K562 (cell line): ENCODE results near the gene NET1.
"Not testable (repeated sequence)": the region's sequence is repeated elsewhere in the genome, so short reads cannot be mapped to it uniquely, and the experiment has no call there.

Experiments used
- ARNT ChIP-seq, 2 experiments: fragments of 450-650 bp; IDR thresholded peaks; 2 replicates each; pipeline ENCODE4 v1.6.1; 2016; ENCODE audit warnings: mild to moderate bottlenecking in 1 of 2
- DNMT1 ChIP-seq: fragments of 450-650 bp; IDR thresholded peaks from 2 replicates; pipeline ENCODE4 v1.6.1; 2016; ENCODE audit warnings: antibody characterized with exemption, mild to moderate bottlenecking
- GABPA ChIP-seq: fragments of 200-800 bp; sonication (Bioruptor generic); conservative IDR thresholded peaks from 2 replicates; pipeline ENCODE4 v1.6.1; 2016; ENCODE audit warnings: low read depth, missing genetic modification characterization, missing compliant biosample characterization
- LEF1 ChIP-seq: fragments of 450-650 bp; IDR thresholded peaks from 2 replicates; pipeline ENCODE4 v1.6.1; 2016; ENCODE audit warnings: mild to moderate bottlenecking
- MXI1 ChIP-seq: IDR thresholded peaks from 2 replicates; pipeline ENCODE4 v1.6.1; 2011; ENCODE audit warnings: low read depth, mild to moderate bottlenecking, improper control_type of control experiment, low read length
- RBM39 ChIP-seq: fragments of 200-400 bp; formaldehyde crosslinking; optimal IDR thresholded peaks from 2 replicates; pipeline ENCODE3; 2018; ENCODE audit warnings: low read depth, low read length
- SP1 ChIP-seq: sonication (generic); formaldehyde crosslinking; IDR thresholded peaks from 2 replicates; pipeline ENCODE4 v1.8.1; 2022; ENCODE audit warnings: mild to moderate bottlenecking, missing genetic modification reagents
- TAF1 ChIP-seq: IDR thresholded peaks from 2 replicates; pipeline ENCODE4 v1.6.1; 2011; ENCODE audit warnings: mild to moderate bottlenecking, low read length, moderate library complexity; ENCODE audit not compliant: insufficient read depth, control insufficient read depth, severe bottlenecking; ENCODE audit errors: extremely low read depth
- TEAD4 ChIP-seq, 2 experiments: sonication (generic) in 1 of 2; formaldehyde crosslinking in 1 of 2; IDR thresholded peaks; 2 replicates each; pipeline versions ENCODE4 v1.6.1 to v1.8.0; 2012 to 2022; ENCODE audit warnings: borderline replicate concordance in 1 of 2, inconsistent platforms in 1 of 2, low read length in 1 of 2, mild to moderate bottlenecking in 1 of 2, missing genetic modification reagents in 1 of 2
- ZHX1 ChIP-seq: fragments of 150-350 bp; conservative IDR thresholded peaks from 2 replicates; pipeline ENCODE4 v1.6.1; 2014; ENCODE audit warnings: low read length
- TF ChIP-seq, protein P1 (sequence below): fragments of 250-450 bp; sonication (Bioruptor Pico); IDR thresholded peaks from 2 replicates; pipeline ENCODE4 v1.5.0; 2021; ENCODE audit warnings: mild to moderate bottlenecking, moderate library complexity

- TF ChIP-seq LEF1; MXI1; TAF1; SP1 (CRISPR knock-in tag); RBM39; DNMT1; TEAD4 (IDR thresholded peaks at IDR 0.05; ENCODE audit: low read length); TEAD4 (CRISPR knock-in tag; IDR thresholded peaks at IDR 0.05; ENCODE audit: borderline replicate concordance); ZHX1; GABPA (tag): not testable (repeated sequence)
- TF ChIP-seq, protein P1, sequence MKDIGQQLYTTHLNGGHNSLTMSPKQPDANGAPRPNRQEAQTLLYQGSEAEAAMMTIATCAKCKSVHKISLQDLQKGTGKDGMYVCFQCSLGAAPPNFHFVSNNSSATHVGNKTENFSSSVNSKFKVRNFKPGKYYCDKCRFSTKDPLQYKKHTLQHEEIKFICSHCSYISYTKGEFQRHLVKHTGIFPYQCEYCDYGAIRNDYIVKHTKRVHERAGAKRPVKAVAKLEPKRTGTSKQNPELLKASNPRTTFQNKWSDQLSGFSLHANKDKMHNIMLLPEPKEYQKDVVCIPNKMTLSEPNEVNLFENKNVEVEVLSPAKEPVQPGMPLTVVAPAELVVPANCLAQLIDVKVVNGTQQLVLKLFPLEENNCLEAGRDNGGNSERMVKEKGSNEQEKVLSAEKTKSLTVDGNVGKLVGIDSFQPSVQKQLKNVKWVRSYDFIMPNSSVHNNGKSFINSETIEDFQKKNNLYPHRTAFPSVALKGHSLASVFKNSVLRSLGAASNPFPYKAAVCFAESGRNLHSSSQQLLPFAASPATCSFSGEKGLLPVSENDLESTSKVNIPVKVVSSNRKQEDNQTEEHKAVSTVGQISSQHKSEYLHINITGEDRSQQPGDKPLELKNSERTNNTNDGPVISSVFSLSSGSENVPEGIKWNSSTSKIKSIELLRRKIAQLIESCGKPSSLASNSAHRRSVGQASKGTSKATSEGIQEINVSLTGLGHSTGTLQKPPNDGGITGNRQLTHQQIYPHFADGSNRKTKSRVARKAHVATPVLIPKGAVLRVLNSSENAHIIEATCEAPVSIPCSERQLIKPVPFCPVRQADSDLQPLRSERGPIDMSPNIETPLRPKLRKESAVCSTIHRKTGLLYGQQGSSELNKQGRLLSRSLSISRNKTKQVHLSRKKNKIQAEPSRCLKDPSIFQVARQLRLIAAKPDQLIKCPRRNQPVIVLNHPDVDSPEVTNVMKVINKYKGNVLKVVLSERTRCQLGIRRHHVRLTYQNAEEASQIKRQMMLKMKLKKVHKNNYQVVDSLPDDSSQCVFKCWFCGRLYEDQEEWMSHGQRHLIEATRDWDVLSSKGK, result not testable (repeated sequence)
- TF ChIP-seq ARNT (IDR thresholded peaks at IDR 0.05), result 0 out of 4 replicates have a peak, but pooled peaks of 1 of the 2 experiments have one; percentile 48
Observed at GRCh38 chr10:5475974-5476807, 63.8 kb downstream of the NET1 start.
